ENCODE measurements around the gene TNIK. TPM values are rescaled to one million over a fixed set of nuclear protein-coding genes. Genes with fewer than 3 reads are reported as not detected.

TNIK gene
- total and polyA plus RNA-seq, 2 experiments from 2014 or later, result 14.6 to 34.3 TPM

DNA sequence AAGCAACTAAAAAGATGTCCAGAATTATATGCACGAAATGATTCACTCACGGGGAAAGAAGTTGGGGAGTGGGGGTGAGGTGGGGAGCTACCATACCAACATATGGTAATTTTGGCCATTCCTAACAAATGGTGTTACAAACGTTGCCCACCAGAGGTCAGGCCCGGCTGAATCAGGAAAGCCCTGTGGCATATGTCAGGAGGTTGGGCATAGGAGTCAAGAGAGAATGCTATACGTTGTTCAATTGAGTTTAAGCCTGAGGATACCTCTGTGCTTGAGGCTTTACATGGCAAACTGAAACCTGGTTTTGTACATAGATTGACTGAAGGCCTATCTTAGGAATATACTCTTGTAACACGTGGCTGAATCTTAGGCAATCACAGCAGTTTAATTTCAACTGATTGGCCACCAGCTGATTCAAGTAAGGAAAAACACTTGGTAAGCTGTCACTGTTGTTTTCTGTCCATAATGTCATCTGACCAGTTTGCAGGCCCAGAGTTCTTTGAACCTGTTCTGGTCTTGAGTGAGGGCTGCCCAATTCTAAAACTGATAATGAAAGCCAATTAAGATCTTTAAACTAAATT, 410.3 kb downstream of the TNIK start:
- Mint-ChIP-seq H3K27ac (no peak overlapping the region), H3K27me3 (ENCODE audit: insufficient read depth, low read depth, poor library complexity) (no peaks in the 10 kb centered on the region)
- H2AFZ ChIP-seq, result no peak overlapping the region

GRCh38 chr3:171046760-171047159, 413.4 kb downstream of the TNIK start:
- no peaks in the 10 kb centered on the region for H3K36me3 Mint-ChIP-seq (ENCODE audit: low read depth)
- Histone ChIP-seq H3K4me1 (ENCODE audit: insufficient read depth) (no peaks in the 10 kb centered on the region), H3K27ac (ENCODE audit: low read depth) (no peak overlapping the region), H3F3A (replicated peaks; ENCODE audit: low read depth) (no peaks in the 10 kb centered on the region), H3K36me3 (ENCODE audit: insufficient read depth) (no peaks in the 10 kb centered on the region), H3K79me2 (replicated peaks; ENCODE audit: insufficient read depth) (no peaks in the 10 kb centered on the region), H3K4me2 (no peak overlapping the region), H3K9me2 (ENCODE audit: insufficient read depth) (peaks cover 5% of the 10 kb centered on the region; the same call in 1 of the 2 replicates), H3K4me3 (no peak overlapping the region), H4K20me1 (replicated peaks; ENCODE audit: insufficient read depth) (no peaks in the 10 kb centered on the region), H3K27me3 (ENCODE audit: insufficient read depth) (no peaks in the 10 kb centered on the region), H2AFZ (no peak overlapping the region)
- no peaks in the 10 kb centered on the region for H3K27me3 Mint-ChIP-seq (ENCODE audit: insufficient read depth, low read depth, poor library complexity)
- no peak for ATAC-seq
- no peak overlapping the region for H3K4me3 Mint-ChIP-seq
- H3K4me1 Mint-ChIP-seq, result peaks cover 12% of the 10 kb centered on the region; the same call in 2 of the 3 replicates
- no peak for DNase-seq (ENCODE audit: low spot score)
- no peak overlapping the region for H3K27ac Mint-ChIP-seq
- H3K9me3 Mint-ChIP-seq, result no peaks in the 10 kb centered on the region
- TF ChIP-seq, protein P1, sequence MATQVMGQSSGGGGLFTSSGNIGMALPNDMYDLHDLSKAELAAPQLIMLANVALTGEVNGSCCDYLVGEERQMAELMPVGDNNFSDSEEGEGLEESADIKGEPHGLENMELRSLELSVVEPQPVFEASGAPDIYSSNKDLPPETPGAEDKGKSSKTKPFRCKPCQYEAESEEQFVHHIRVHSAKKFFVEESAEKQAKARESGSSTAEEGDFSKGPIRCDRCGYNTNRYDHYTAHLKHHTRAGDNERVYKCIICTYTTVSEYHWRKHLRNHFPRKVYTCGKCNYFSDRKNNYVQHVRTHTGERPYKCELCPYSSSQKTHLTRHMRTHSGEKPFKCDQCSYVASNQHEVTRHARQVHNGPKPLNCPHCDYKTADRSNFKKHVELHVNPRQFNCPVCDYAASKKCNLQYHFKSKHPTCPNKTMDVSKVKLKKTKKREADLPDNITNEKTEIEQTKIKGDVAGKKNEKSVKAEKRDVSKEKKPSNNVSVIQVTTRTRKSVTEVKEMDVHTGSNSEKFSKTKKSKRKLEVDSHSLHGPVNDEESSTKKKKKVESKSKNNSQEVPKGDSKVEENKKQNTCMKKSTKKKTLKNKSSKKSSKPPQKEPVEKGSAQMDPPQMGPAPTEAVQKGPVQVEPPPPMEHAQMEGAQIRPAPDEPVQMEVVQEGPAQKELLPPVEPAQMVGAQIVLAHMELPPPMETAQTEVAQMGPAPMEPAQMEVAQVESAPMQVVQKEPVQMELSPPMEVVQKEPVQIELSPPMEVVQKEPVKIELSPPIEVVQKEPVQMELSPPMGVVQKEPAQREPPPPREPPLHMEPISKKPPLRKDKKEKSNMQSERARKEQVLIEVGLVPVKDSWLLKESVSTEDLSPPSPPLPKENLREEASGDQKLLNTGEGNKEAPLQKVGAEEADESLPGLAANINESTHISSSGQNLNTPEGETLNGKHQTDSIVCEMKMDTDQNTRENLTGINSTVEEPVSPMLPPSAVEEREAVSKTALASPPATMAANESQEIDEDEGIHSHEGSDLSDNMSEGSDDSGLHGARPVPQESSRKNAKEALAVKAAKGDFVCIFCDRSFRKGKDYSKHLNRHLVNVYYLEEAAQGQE (IDR thresholded peaks at IDR 0.05; ENCODE audit: unreplicated experiment), result no peak
- TF ChIP-seq CTCF (conservative IDR thresholded peaks at IDR 0.05; ENCODE audit: low read depth in 2 of 2) (no peak), JUNB (IDR thresholded peaks at IDR 0.05; ENCODE audit: unreplicated experiment) (no peak), NANOG (IDR thresholded peaks at IDR 0.05; ENCODE audit: borderline replicate concordance) (no peak), CREB1 (CRISPR knock-in tag; IDR thresholded peaks at IDR 0.05; ENCODE audit: low read depth) (no peak), EZH2 (IDR thresholded peaks at IDR 0.05; ENCODE audit: low read depth, unreplicated experiment) (no peak)

More for the DNA sequence above, 410.3 kb downstream of the TNIK start:
- H3K4me2 ChIP-seq, result no peak overlapping the region
- no peaks in the 10 kb centered on the region for H3K79me2 ChIP-seq (replicated peaks; ENCODE audit: insufficient read depth)
- TF ChIP-seq CTCF (conservative IDR thresholded peaks at IDR 0.05; ENCODE audit: low read depth in 2 of 2), result peak; percentile 82 to 92
- TF ChIP-seq, protein P1 (IDR thresholded peaks at IDR 0.05; ENCODE audit: unreplicated experiment), result no peak
- TF ChIP-seq ZNF331 (CRISPR knock-in tag; IDR thresholded peaks at IDR 0.05; ENCODE audit: low read depth), result no peak
- TF ChIP-seq EZH2 (IDR thresholded peaks at IDR 0.05; ENCODE audit: low read depth, unreplicated experiment), result no peak
- ATAC-seq, result peak; percentile 98
- H3F3A ChIP-seq (replicated peaks; ENCODE audit: low read depth), result no peaks in the 10 kb centered on the region
- H3K27me3 ChIP-seq (ENCODE audit: insufficient read depth), result no peaks in the 10 kb centered on the region
- peaks cover 4% of the 10 kb centered on the region; the same call in 1 of the 2 replicates for H3K9me2 ChIP-seq (ENCODE audit: insufficient read depth)
- no peak overlapping the region for H3K4me3 Mint-ChIP-seq
- H3K4me3 ChIP-seq, result no peak overlapping the region
- no peaks in the 10 kb centered on the region for H3K4me1 ChIP-seq (ENCODE audit: insufficient read depth)
- no peaks in the 10 kb centered on the region for H4K20me1 ChIP-seq (replicated peaks; ENCODE audit: insufficient read depth)
- H3K36me3 ChIP-seq (ENCODE audit: insufficient read depth), result no peaks in the 10 kb centered on the region
- H3K36me3 Mint-ChIP-seq (ENCODE audit: low read depth), result no peaks in the 10 kb centered on the region
- H3K27ac ChIP-seq (ENCODE audit: low read depth), result no peak overlapping the region
- DNase-seq (ENCODE audit: low spot score), result peak; percentile 90
- no peaks in the 10 kb centered on the region for H3K9me3 Mint-ChIP-seq
- peaks cover 8% of the 10 kb centered on the region; the same call in 2 of the 3 replicates for H3K4me1 Mint-ChIP-seq
